ENCODE measurements around the gene KDM4F.

The KDM4F gene

GRCh38 chr11:95092549-95093324 lies 43.5 kb downstream of the KDM4F start:
- H3K4me3 ChIP-seq (ENCODE audit: low read depth in 1 of 2, low read length in 2 of 2) = no peak overlapping the region
- no peaks in the 10 kb centered on the region for H3K9me3 ChIP-seq (ENCODE audit: control insufficient read depth in 1 of 2, low read length in 2 of 2)
- peaks cover 0 to 10% of the 10 kb centered on the region in 2 donors for H3K4me1 ChIP-seq (ENCODE audit: control insufficient read depth in 1 of 2, insufficient read depth in 2 of 2, low read length in 2 of 2)
- no peaks in the 10 kb centered on the region for H3K27me3 ChIP-seq (ENCODE audit: low read depth, low read length)
- no peaks in the 10 kb centered on the region for H3K36me3 ChIP-seq (ENCODE audit: control insufficient read depth in 1 of 2, insufficient read depth in 2 of 2, low read length in 2 of 2)
- H3K27ac ChIP-seq (ENCODE audit: low read length) = no peak overlapping the region

GRCh38 chr11:95093548-95093947 lies 44.3 kb downstream of the KDM4F start:
- H3K27ac ChIP-seq (ENCODE audit: low read length) = no peak overlapping the region
- no peak overlapping the region for H3K4me3 ChIP-seq (ENCODE audit: low read depth in 1 of 2, low read length in 2 of 2)
- H3K27me3 ChIP-seq (ENCODE audit: low read depth, low read length) = no peaks in the 10 kb centered on the region
- H3K36me3 ChIP-seq (ENCODE audit: control insufficient read depth in 1 of 2, insufficient read depth in 2 of 2, low read length in 2 of 2) = no peaks in the 10 kb centered on the region
- peaks cover 0 to 10% of the 10 kb centered on the region in 2 donors for H3K4me1 ChIP-seq (ENCODE audit: control insufficient read depth in 1 of 2, insufficient read depth in 2 of 2, low read length in 2 of 2)
- no peaks in the 10 kb centered on the region for H3K9me3 ChIP-seq (ENCODE audit: control insufficient read depth in 1 of 2, low read length in 2 of 2)

DNA sequence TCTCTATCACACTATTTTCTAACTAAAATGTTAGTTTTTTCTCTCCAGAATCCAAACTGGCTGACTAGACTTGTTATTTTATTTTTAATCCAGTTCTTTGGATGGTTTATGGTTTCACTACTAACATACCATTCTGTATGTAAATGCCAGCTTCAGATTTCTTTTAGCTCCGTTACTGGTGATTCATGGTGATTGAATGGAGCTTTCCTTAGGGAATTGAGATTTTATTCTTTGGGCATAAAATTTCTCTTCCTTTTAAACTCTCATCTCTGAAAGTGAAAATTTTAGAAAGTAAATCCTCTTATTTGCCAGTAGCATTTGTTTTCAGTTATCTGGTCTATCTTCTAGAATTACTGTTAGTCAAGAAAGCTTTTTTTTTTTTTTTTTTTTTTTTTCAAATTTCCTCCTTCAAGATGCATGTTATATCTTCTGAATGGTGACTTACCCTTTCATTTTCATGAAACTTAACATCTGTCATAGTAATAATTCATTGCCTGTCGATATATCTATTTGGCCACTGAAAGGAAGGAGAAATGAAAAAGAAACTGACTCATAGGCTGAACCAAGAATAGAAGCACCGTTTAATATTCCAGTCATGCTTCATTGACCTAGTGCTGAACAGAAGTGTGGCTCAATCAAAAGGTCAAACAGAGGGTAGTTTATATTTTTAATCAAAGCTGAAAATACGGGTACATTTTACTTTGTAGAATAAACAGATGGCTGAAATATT lies 46.8 kb downstream of the KDM4F start:
- H3K27ac ChIP-seq (ENCODE audit: low read length) = no peak overlapping the region
- H3K4me1 ChIP-seq (ENCODE audit: control insufficient read depth in 1 of 2, insufficient read depth in 2 of 2, low read length in 2 of 2) = peaks cover 0 to 6% of the 10 kb centered on the region in 2 donors
- H3K9me3 ChIP-seq (ENCODE audit: control insufficient read depth in 1 of 2, low read length in 2 of 2) = no peaks in the 10 kb centered on the region
- no peaks in the 10 kb centered on the region for H3K36me3 ChIP-seq (ENCODE audit: control insufficient read depth in 1 of 2, insufficient read depth in 2 of 2, low read length in 2 of 2)
- H3K4me3 ChIP-seq (ENCODE audit: low read depth in 1 of 2, low read length in 2 of 2) = no peak overlapping the region
- no peaks in the 10 kb centered on the region for H3K27me3 ChIP-seq (ENCODE audit: low read depth, low read length)

DNA sequence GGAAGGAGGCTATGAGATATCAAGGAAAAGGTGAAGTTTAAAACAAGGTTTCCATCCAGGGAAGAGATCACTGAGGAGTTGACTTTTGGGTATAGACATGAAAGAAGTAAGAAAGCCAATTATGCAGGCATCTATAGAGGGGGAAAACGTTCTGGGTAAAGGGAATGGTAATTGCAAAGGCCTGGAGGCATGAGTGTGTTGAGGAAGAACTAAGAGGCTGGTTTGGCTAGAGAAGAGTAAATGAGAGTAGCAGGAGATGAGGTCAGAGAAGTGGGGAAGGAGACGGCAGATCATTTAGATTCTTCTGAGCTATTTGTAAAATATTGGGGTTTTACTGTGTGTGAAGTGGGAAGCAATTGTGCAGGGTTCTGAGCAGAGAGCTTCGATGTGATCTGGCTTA lies 48.0 kb downstream of the KDM4F start:
- Histone ChIP-seq H3K27me3 (ENCODE audit: low read depth, low read length) (no peaks in the 10 kb centered on the region), H3K4me3 (ENCODE audit: low read depth in 1 of 2, low read length in 2 of 2) (no peak overlapping the region), H3K36me3 (ENCODE audit: control insufficient read depth in 1 of 2, insufficient read depth in 2 of 2, low read length in 2 of 2) (no peaks in the 10 kb centered on the region), H3K4me1 (ENCODE audit: control insufficient read depth in 1 of 2, insufficient read depth in 2 of 2, low read length in 2 of 2) (peaks cover 0 to 6% of the 10 kb centered on the region in 2 donors), H3K9me3 (ENCODE audit: control insufficient read depth in 1 of 2, low read length in 2 of 2) (no peaks in the 10 kb centered on the region), H3K27ac (ENCODE audit: low read length) (no peak overlapping the region)

- H3K36me3 ChIP-seq (ENCODE audit: control insufficient read depth in 1 of 2, insufficient read depth in 2 of 2, low read length in 2 of 2) = no peaks in the 10 kb centered on the region
- no peaks in the 10 kb centered on the region for H3K27me3 ChIP-seq (ENCODE audit: low read depth, low read length)
- H3K9me3 ChIP-seq (ENCODE audit: control insufficient read depth in 1 of 2, low read length in 2 of 2) = no peaks in the 10 kb centered on the region
- H3K27ac ChIP-seq (ENCODE audit: low read length) = no peak overlapping the region
- peaks cover 0 to 3% of the 10 kb centered on the region in 2 donors for H3K4me1 ChIP-seq (ENCODE audit: control insufficient read depth in 1 of 2, insufficient read depth in 2 of 2, low read length in 2 of 2)
- no peak overlapping the region for H3K4me3 ChIP-seq (ENCODE audit: low read depth in 1 of 2, low read length in 2 of 2)
Measured at GRCh38 chr11:95098826-95099225, 49.6 kb downstream of the KDM4F start.

DNA sequence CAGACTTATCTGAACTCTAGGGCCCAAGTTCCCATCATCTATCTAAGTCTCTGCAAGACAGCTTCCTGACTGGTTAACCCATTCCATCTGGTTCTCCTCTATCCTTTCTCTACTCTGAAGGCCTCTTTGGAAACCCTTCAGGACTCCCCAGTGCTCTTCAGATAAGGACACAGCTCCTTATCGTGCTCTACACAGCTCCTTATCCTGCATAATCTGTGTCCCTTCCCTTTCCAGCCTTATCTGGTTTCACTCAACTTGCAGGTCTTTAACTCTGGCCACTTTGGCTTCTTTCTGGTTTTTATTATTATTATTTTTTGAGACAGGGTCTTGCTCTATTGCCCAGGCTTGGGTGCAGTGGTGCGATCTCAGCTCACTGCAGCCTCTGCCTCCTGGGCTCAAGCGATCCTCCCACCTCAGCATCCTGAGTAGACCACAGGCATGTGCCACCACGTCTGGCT lies 51.0 kb downstream of the KDM4F start:
- Histone ChIP-seq H3K36me3 (ENCODE audit: control insufficient read depth in 1 of 2, insufficient read depth in 2 of 2, low read length in 2 of 2) (no peaks in the 10 kb centered on the region), H3K27ac (ENCODE audit: low read length) (no peak overlapping the region), H3K4me1 (ENCODE audit: control insufficient read depth in 1 of 2, insufficient read depth in 2 of 2, low read length in 2 of 2) (peaks cover 0 to 3% of the 10 kb centered on the region in 2 donors), H3K27me3 (ENCODE audit: low read depth, low read length) (no peaks in the 10 kb centered on the region), H3K4me3 (ENCODE audit: low read depth in 1 of 2, low read length in 2 of 2) (no peak overlapping the region), H3K9me3 (ENCODE audit: control insufficient read depth in 1 of 2, low read length in 2 of 2) (no peaks in the 10 kb centered on the region)
